GM23338 (cell line): Measurements from ENCODE around the gene ERN1. TPM values are rescaled to one million over a fixed set of nuclear protein-coding genes. Genes with fewer than 3 reads are reported as not detected.
A peak's percentile ranks its signal among the peaks of the same experiment; 100 is the strongest.

Experiments used
- ATAC-seq: fragments of 200-7000 bp; cut with Tn5 transposase; 3 replicates; pipeline ENCODE4 v1.9.1; 2020
- DNase-seq: peaks from one replicate; pipeline ENCODE4 v3.0.0-alpha.2; 2015; ENCODE audit warnings: low spot score
- H2AFZ ChIP-seq: fragments of 200-600 bp; sonication (generic); 2 replicates; pipeline ENCODE4 v1.8.0; 2016; ENCODE audit warnings: antibody characterized with exemption, mild to moderate bottlenecking, moderate library complexity
- H3F3A ChIP-seq: fragments of 200-600 bp; sonication (generic); replicated peaks from 2 replicates; pipeline ENCODE4 v1.8.0; 2017; ENCODE audit warnings: antibody characterized with exemption, mixed run types, low read depth
- H3K27ac ChIP-seq: fragments of 200-600 bp; sonication (generic); 2 replicates; pipeline ENCODE4 v1.6.1; 2016; ENCODE audit warnings: low read depth
- H3K27me3 ChIP-seq: fragments of 200-600 bp; sonication (generic); 2 replicates; pipeline ENCODE4 v1.8.0; 2016; ENCODE audit warnings: mild to moderate bottlenecking, mixed run types, moderate library complexity; ENCODE audit not compliant: insufficient read depth
- H3K36me3 ChIP-seq: fragments of 200-600 bp; sonication (generic); 2 replicates; pipeline ENCODE4 v1.8.0; 2016; ENCODE audit warnings: mild to moderate bottlenecking; ENCODE audit not compliant: insufficient read depth
- H3K4me1 ChIP-seq: fragments of 200-600 bp; sonication (generic); 2 replicates; pipeline ENCODE4 v1.8.0; 2016; ENCODE audit warnings: mild to moderate bottlenecking, moderate library complexity; ENCODE audit not compliant: insufficient read depth
- H3K4me2 ChIP-seq: fragments of 200-600 bp; sonication (generic); 2 replicates; pipeline ENCODE4 v1.7.1; 2017; ENCODE audit warnings: mixed run types
- H3K4me3 ChIP-seq: fragments of 200-600 bp; sonication (generic); 2 replicates; pipeline ENCODE4 v1.6.1; 2016; ENCODE audit warnings: mixed run types
- H3K79me2 ChIP-seq: fragments of 200-600 bp; sonication (generic); replicated peaks from 2 replicates; pipeline ENCODE4 v1.8.0; 2017; ENCODE audit warnings: mild to moderate bottlenecking; ENCODE audit not compliant: insufficient read depth
- H3K9me2 ChIP-seq: fragments of 200-600 bp; sonication (generic); 2 replicates; pipeline ENCODE4 v1.8.0; 2017; ENCODE audit not compliant: insufficient read depth
- H4K20me1 ChIP-seq: fragments of 200-600 bp; sonication (generic); replicated peaks from 2 replicates; pipeline ENCODE4 v1.8.0; 2017; ENCODE audit warnings: mild to moderate bottlenecking; ENCODE audit not compliant: insufficient read depth
- H3K27ac Mint-ChIP-seq: 2 replicates; pipeline ENCODE4 v1.8.0; 2020; ENCODE audit warnings: inconsistent platforms, mild to moderate bottlenecking, moderate library complexity, mixed read lengths
- H3K27me3 Mint-ChIP-seq: 3 replicates; pipeline ENCODE4 v1.8.0; 2022; ENCODE audit warnings: low read depth, mild to moderate bottlenecking, moderate library complexity, mixed read lengths, inconsistent platforms; ENCODE audit not compliant: insufficient read depth, poor library complexity
- H3K36me3 Mint-ChIP-seq: 3 replicates; pipeline ENCODE4 v1.8.0; 2021; ENCODE audit warnings: low read depth, mild to moderate bottlenecking, inconsistent platforms, moderate library complexity, mixed read lengths
- H3K4me1 Mint-ChIP-seq: 3 replicates; pipeline ENCODE4 v1.8.0; 2020; ENCODE audit warnings: mild to moderate bottlenecking, inconsistent platforms, mixed read lengths
- H3K4me3 Mint-ChIP-seq: 3 replicates; pipeline ENCODE4 v1.8.0; 2021; ENCODE audit warnings: moderate library complexity, mild to moderate bottlenecking, inconsistent platforms, mixed read lengths
- H3K9me3 Mint-ChIP-seq: 3 replicates; pipeline ENCODE4 v1.8.0; 2020; ENCODE audit warnings: moderate library complexity, mild to moderate bottlenecking, inconsistent platforms, mixed read lengths
- CREB1 ChIP-seq: fragments of 250-450 bp; sonication (Bioruptor Pico); IDR thresholded peaks from 2 replicates; pipeline ENCODE4 v1.5.0; 2020; ENCODE audit warnings: low read depth, mild to moderate bottlenecking, moderate library complexity
- ETS1 ChIP-seq: IDR thresholded peaks from 2 replicates; pipeline ENCODE4 v1.6.1; 2016; ENCODE audit warnings: antibody characterized with exemption
- EZH2 ChIP-seq: fragments of 200-600 bp; sonication (generic); IDR thresholded peaks from one replicate; pipeline ENCODE4 v1.8.0; 2017; ENCODE audit warnings: antibody characterized with exemption, mild to moderate bottlenecking, low read depth; ENCODE audit not compliant: unreplicated experiment
- EZH2phosphoT487 ChIP-seq: fragments of 200-600 bp; sonication (generic); IDR thresholded peaks from one replicate; pipeline ENCODE4 v1.8.1; 2018; ENCODE audit warnings: antibody characterized with exemption; ENCODE audit not compliant: unreplicated experiment
- JUNB ChIP-seq: IDR thresholded peaks from one replicate; pipeline ENCODE4 v1.6.1; 2016; ENCODE audit warnings: antibody characterized with exemption; ENCODE audit not compliant: unreplicated experiment
- NANOG ChIP-seq: IDR thresholded peaks from 2 replicates; pipeline ENCODE4 v1.6.1; 2016; ENCODE audit warnings: antibody characterized with exemption, borderline replicate concordance
- POLR2AphosphoS5 ChIP-seq: IDR thresholded peaks from 2 replicates; pipeline ENCODE4 v1.6.1; 2016; ENCODE audit warnings: antibody characterized with exemption, low read depth
- REST ChIP-seq: IDR thresholded peaks from one replicate; pipeline ENCODE4 v1.6.1; 2018; ENCODE audit warnings: antibody characterized with exemption; ENCODE audit not compliant: unreplicated experiment
- STAT1 ChIP-seq: IDR thresholded peaks from one replicate; pipeline ENCODE4 v1.6.1; 2016; ENCODE audit warnings: antibody characterized with exemption; ENCODE audit not compliant: unreplicated experiment
- ZNF331 ChIP-seq: fragments of 250-450 bp; sonication (Bioruptor Pico); IDR thresholded peaks from 2 replicates; pipeline ENCODE4 v1.5.0; 2020; ENCODE audit warnings: low read depth, mild to moderate bottlenecking, moderate library complexity
- polyA plus RNA-seq: library from polyadenylated mRNA; unstranded; fragments of >200 nt; fragmentation: Nextera tagmentation; extraction: Ambion mirVana; gene quantifications from 2 replicates; pipeline ENCODE4 v1.2.1, GENCODE V29; 2016
- total RNA-seq: library from RNA; depleted of rRNA; stranded (reverse); fragments of >200 nt; shearing (Covaris generic); gene quantifications from 2 replicates; pipeline ENCODE4 v1.2.3, GENCODE V29; 2014

The ERN1 gene
- total and polyA plus RNA-seq, 2 experiments from 2014 or later: 5.9 to 7.5 TPM

- ATAC-seq (no peak), DNase-seq (no peak)
- no peaks in the 10 kb centered on the region for H3K79me2 ChIP-seq
- H2AFZ ChIP-seq: no peak overlapping the region
- no peak overlapping the region for H3K27ac ChIP-seq
- no peak overlapping the region for H3K27ac Mint-ChIP-seq
- no peaks in the 10 kb centered on the region for H3K27me3 ChIP-seq
- no peak overlapping the region for H3K4me3 Mint-ChIP-seq
- H3K4me1 ChIP-seq: peaks cover 11% of the 10 kb centered on the region
- no peaks in the 10 kb centered on the region for H3K36me3 Mint-ChIP-seq
- H3K9me3 Mint-ChIP-seq: no peaks in the 10 kb centered on the region
- H3F3A ChIP-seq: no peaks in the 10 kb centered on the region
- H4K20me1 ChIP-seq: no peaks in the 10 kb centered on the region
- peaks cover 15% of the 10 kb centered on the region for H3K4me1 Mint-ChIP-seq
- H3K4me3 ChIP-seq: no peak overlapping the region
- H3K9me2 ChIP-seq: no peaks in the 10 kb centered on the region
- TF ChIP-seq STAT1 (no peak), EZH2phosphoT487 (no peak), ZNF331 (CRISPR knock-in tag) (no peak), JUNB (no peak), NANOG (no peak), ETS1 (no peak), POLR2AphosphoS5 (no peak)
- no peaks in the 10 kb centered on the region for H3K36me3 ChIP-seq
- H3K4me2 ChIP-seq: no peak overlapping the region
- no peaks in the 10 kb centered on the region for H3K27me3 Mint-ChIP-seq
Observed at GRCh38 chr17:64083093-64083492, 46.9 kb downstream of the ERN1 start.

DNA sequence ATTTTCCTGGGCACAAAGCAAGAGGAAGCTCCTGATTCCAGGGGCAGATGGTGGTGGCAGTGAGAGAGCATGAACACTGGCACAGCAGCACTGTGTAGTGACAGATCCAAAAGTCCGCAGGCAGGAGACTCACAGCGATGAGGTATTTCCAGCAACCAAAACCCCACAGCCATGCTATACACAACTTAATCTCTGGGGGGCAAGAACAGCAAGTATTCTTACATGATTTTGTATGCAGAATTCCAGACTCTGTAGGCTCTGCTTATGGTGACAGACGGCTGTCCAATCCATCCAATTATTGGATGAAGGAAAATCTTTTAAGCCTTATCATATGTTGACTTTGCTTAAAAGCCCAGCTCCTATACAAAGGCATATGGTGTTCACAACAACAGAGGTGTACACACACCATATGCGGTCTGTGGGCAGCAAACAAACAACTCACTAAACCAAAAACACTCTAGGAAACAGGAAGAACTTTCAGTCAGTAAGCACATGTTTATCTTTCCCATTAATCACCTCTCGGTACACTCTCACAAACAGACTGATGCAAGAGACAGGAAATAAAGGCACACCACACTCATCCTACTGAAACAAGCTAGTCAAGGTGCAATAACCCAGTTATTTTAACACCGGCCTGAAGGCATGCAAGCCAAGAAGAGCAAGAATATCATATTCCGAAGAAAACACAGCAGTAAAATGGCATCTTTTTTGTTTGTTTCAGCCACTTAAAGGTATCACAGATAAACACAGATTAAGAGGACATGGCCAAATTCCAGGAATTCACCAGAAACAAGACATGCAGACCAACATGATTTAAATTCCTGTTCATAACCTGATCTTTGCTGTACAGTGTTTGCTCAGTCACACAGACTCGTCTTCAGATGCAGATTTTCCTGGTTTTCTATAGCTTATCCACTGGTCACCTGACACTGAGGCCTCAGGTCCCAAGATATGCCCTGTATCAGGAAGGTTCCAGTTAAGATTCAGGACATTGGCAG is 47.8 kb downstream of the ERN1 start:
- no peak for ATAC-seq
- no peaks in the 10 kb centered on the region for H3K36me3 Mint-ChIP-seq
- H3K4me2 ChIP-seq: no peak overlapping the region

More for the DNA sequence above, 47.8 kb downstream of the ERN1 start:
- Histone ChIP-seq H3K79me2 (no peaks in the 10 kb centered on the region), H3K4me3 (no peak overlapping the region), H3K27ac (peak overlapping the region; percentile 11; the same call in 1 of the 2 replicates), H4K20me1 (no peaks in the 10 kb centered on the region), H3K9me2 (no peaks in the 10 kb centered on the region), H3K4me1 (peaks cover 8% of the 10 kb centered on the region), H3F3A (no peaks in the 10 kb centered on the region), H3K27me3 (no peaks in the 10 kb centered on the region), H3K36me3 (no peaks in the 10 kb centered on the region), H2AFZ (no peak overlapping the region)
- TF ChIP-seq EZH2phosphoT487 (no peak), EZH2 (no peak), JUNB (no peak), CREB1 (CRISPR knock-in tag) (no peak), REST (no peak)
- DNase-seq: no peak
- Mint-ChIP-seq H3K27ac (peak overlapping the region; percentile 48), H3K4me3 (no peak overlapping the region), H3K27me3 (no peaks in the 10 kb centered on the region), H3K9me3 (no peaks in the 10 kb centered on the region), H3K4me1 (peaks cover 16% of the 10 kb centered on the region)
